ENCODE measurements around the gene DNAI2. TPM values are rescaled to one million over a fixed set of nuclear protein-coding genes. Genes with fewer than 3 reads are reported as not detected.
A peak's percentile ranks its signal among the peaks of the same experiment; 100 is the strongest.

DNAI2 gene
- total RNA-seq, 1 experiment from 2014 or later = 0.26 TPM

- TF ChIP-seq ZNF281 (CRISPR knock-in tag; IDR thresholded peaks at IDR 0.05) (no peak), NR2C2 (CRISPR knock-in tag; IDR thresholded peaks at IDR 0.05) (peak; percentile 75), SMAD4 (CRISPR knock-in tag; IDR thresholded peaks at IDR 0.05) (no peak), PREB (CRISPR knock-in tag; IDR thresholded peaks at IDR 0.05; ENCODE audit: borderline replicate concordance) (no peak), CDX4 (CRISPR knock-in tag; IDR thresholded peaks at IDR 0.05; ENCODE audit: borderline replicate concordance) (no peak), ESRRA (CRISPR knock-in tag; IDR thresholded peaks at IDR 0.05; ENCODE audit: borderline replicate concordance) (no peak), MYBL2 (CRISPR knock-in tag; IDR thresholded peaks at IDR 0.05) (no peak), ZNF232 (CRISPR knock-in tag; IDR thresholded peaks at IDR 0.05) (no peak), USF1 (CRISPR knock-in tag; IDR thresholded peaks at IDR 0.05) (peak; percentile 90), NFYB (CRISPR knock-in tag; conservative IDR thresholded peaks at IDR 0.05; ENCODE audit: low read depth) (peak; percentile 56), JUN (CRISPR knock-in tag; IDR thresholded peaks at IDR 0.05) (no peak), USF2 (CRISPR knock-in tag; IDR thresholded peaks at IDR 0.05) (peak; percentile 91), MXD4 (CRISPR knock-in tag; IDR thresholded peaks at IDR 0.05; ENCODE audit: borderline replicate concordance) (no peak), ZNF219 (CRISPR knock-in tag; IDR thresholded peaks at IDR 0.05; ENCODE audit: borderline replicate concordance) (no peak), ZNF425 (CRISPR knock-in tag; conservative IDR thresholded peaks at IDR 0.05) (no peak), ZNF396 (CRISPR knock-in tag; IDR thresholded peaks at IDR 0.05; ENCODE audit: borderline replicate concordance) (no peak)
- TF ChIP-seq, protein P1, sequence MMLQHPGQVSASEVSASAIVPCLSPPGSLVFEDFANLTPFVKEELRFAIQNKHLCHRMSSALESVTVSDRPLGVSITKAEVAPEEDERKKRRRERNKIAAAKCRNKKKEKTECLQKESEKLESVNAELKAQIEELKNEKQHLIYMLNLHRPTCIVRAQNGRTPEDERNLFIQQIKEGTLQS (CRISPR knock-in tag; conservative IDR thresholded peaks at IDR 0.05) = no peak
- TF ChIP-seq, protein P2, sequence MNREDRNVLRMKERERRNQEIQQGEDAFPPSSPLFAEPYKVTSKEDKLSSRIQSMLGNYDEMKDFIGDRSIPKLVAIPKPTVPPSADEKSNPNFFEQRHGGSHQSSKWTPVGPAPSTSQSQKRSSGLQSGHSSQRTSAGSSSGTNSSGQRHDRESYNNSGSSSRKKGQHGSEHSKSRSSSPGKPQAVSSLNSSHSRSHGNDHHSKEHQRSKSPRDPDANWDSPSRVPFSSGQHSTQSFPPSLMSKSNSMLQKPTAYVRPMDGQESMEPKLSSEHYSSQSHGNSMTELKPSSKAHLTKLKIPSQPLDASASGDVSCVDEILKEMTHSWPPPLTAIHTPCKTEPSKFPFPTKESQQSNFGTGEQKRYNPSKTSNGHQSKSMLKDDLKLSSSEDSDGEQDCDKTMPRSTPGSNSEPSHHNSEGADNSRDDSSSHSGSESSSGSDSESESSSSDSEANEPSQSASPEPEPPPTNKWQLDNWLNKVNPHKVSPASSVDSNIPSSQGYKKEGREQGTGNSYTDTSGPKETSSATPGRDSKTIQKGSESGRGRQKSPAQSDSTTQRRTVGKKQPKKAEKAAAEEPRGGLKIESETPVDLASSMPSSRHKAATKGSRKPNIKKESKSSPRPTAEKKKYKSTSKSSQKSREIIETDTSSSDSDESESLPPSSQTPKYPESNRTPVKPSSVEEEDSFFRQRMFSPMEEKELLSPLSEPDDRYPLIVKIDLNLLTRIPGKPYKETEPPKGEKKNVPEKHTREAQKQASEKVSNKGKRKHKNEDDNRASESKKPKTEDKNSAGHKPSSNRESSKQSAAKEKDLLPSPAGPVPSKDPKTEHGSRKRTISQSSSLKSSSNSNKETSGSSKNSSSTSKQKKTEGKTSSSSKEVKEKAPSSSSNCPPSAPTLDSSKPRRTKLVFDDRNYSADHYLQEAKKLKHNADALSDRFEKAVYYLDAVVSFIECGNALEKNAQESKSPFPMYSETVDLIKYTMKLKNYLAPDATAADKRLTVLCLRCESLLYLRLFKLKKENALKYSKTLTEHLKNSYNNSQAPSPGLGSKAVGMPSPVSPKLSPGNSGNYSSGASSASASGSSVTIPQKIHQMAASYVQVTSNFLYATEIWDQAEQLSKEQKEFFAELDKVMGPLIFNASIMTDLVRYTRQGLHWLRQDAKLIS (CRISPR knock-in tag; IDR thresholded peaks at IDR 0.05; ENCODE audit: borderline replicate concordance) = no peak
- TF ChIP-seq, protein P3, sequence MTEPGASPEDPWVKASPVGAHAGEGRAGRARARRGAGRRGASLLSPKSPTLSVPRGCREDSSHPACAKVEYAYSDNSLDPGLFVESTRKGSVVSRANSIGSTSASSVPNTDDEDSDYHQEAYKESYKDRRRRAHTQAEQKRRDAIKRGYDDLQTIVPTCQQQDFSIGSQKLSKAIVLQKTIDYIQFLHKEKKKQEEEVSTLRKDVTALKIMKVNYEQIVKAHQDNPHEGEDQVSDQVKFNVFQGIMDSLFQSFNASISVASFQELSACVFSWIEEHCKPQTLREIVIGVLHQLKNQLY (CRISPR knock-in tag; IDR thresholded peaks at IDR 0.05) = no peak
- TF ChIP-seq, protein P4, sequence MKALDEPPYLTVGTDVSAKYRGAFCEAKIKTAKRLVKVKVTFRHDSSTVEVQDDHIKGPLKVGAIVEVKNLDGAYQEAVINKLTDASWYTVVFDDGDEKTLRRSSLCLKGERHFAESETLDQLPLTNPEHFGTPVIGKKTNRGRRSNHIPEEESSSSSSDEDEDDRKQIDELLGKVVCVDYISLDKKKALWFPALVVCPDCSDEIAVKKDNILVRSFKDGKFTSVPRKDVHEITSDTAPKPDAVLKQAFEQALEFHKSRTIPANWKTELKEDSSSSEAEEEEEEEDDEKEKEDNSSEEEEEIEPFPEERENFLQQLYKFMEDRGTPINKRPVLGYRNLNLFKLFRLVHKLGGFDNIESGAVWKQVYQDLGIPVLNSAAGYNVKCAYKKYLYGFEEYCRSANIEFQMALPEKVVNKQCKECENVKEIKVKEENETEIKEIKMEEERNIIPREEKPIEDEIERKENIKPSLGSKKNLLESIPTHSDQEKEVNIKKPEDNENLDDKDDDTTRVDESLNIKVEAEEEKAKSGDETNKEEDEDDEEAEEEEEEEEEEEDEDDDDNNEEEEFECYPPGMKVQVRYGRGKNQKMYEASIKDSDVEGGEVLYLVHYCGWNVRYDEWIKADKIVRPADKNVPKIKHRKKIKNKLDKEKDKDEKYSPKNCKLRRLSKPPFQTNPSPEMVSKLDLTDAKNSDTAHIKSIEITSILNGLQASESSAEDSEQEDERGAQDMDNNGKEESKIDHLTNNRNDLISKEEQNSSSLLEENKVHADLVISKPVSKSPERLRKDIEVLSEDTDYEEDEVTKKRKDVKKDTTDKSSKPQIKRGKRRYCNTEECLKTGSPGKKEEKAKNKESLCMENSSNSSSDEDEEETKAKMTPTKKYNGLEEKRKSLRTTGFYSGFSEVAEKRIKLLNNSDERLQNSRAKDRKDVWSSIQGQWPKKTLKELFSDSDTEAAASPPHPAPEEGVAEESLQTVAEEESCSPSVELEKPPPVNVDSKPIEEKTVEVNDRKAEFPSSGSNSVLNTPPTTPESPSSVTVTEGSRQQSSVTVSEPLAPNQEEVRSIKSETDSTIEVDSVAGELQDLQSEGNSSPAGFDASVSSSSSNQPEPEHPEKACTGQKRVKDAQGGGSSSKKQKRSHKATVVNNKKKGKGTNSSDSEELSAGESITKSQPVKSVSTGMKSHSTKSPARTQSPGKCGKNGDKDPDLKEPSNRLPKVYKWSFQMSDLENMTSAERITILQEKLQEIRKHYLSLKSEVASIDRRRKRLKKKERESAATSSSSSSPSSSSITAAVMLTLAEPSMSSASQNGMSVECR (CRISPR knock-in tag; IDR thresholded peaks at IDR 0.05; ENCODE audit: borderline replicate concordance) = no peak
These were observed 84.7 kb downstream of the DNAI2 start (continued) for GRCh38 chr17:74358697-74359096.

Measured in WTC11 (cell line).